ENCODE results near the gene HDLBP. TPM values are rescaled to one million over a fixed set of nuclear protein-coding genes. Genes with fewer than 3 reads are reported as not detected.

HDLBP gene
- total and polyA plus RNA-seq, 2 donors, result 85.1 to 111 TPM

DNA sequence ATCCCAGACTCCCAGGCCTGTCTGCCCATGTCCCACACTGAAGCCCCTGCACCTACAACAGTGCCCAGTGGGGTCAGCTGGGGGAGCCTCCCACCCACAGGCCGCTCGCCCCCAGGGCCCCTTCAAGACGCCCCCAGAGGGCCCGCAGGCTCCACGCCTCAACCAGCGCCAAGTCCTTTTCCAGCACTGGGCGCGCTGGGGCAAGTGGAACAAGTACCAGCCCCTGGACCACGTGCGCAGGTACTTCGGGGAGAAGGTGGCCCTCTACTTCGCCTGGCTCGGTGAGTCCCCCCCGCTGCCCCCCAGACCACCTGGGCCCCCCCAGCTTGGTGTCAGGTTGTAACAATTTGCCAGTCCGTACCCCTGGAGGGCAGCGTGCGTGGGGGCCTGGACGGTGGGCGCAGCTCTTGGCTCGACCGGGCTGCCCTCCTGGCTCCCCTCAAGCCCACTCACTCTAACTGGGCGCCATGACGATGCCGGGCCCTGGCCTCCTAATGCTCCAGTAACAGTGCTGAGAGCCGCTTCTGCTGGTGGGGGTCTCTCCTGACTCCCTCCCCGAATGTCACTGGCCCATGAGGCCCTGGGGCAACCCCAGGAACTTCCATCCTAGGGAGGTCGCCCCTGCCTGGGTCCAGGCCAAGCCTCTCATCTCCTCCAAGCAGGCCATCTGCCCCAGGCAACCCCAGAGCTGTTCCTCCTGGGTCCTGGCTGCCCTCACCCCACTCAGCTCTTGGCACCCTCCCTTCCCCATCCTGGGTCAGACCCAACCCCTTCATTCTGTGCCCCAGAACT, 112.1 kb downstream of the HDLBP start:
- Histone ChIP-seq H3K4me3 (ENCODE audit: low read length in 2 of 2) (no peak overlapping the region), H3K4me1 (ENCODE audit: control insufficient read depth in 2 of 2, insufficient read depth in 2 of 2, low read length in 2 of 2) (no peaks in the 10 kb centered on the region), H3K9me3 (ENCODE audit: control insufficient read depth in 2 of 2, insufficient read depth in 1 of 2, low read length in 1 of 2) (peaks cover 0 to 4% of the 10 kb centered on the region in 2 donors), H3K27me3 (ENCODE audit: control insufficient read depth in 2 of 2, insufficient read depth in 1 of 2, low read length in 1 of 2) (no peaks in the 10 kb centered on the region), H3K27ac (ENCODE audit: low read depth in 1 of 2, low read length in 1 of 2) (no peak overlapping the region), H3K36me3 (ENCODE audit: control insufficient read depth in 2 of 2, insufficient read depth in 2 of 2, low read length in 1 of 2) (no peaks in the 10 kb centered on the region)
- WGBS, result 95% methylated on average over 27 of the region's 27 CpGs
- no peak for DNase-seq (ENCODE audit: low read depth in 6 of 9, low spot score in 9 of 9)

DNA sequence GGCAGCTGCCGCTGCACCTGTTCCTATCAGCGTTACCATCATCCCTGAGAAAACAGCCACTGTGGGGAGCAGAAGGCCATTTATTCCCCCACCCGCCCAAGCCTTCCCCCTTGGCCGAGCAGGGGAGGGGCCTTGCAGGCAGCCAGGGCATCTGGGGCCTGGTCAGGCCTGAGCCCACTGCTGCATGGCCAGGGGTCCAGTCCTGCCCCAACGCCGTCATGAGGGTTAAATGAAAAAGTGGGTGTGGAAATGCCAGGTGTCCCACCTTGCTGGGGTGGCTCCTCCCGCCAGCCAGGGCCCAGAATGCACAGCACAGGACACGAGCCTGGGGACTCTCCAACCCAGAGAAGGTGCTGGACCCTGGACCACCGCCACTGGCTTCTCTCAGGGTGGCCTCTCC, 112.8 kb downstream of the HDLBP start:
- Histone ChIP-seq H3K36me3 (ENCODE audit: control insufficient read depth in 2 of 2, insufficient read depth in 2 of 2, low read length in 1 of 2) (no peaks in the 10 kb centered on the region), H3K4me3 (ENCODE audit: low read length in 2 of 2) (no peak overlapping the region), H3K9me3 (ENCODE audit: control insufficient read depth in 2 of 2, insufficient read depth in 1 of 2, low read length in 1 of 2) (peaks cover 0 to 4% of the 10 kb centered on the region in 2 donors), H3K27me3 (ENCODE audit: control insufficient read depth in 2 of 2, insufficient read depth in 1 of 2, low read length in 1 of 2) (no peaks in the 10 kb centered on the region), H3K27ac (ENCODE audit: low read depth in 1 of 2, low read length in 1 of 2) (no peak overlapping the region), H3K4me1 (ENCODE audit: control insufficient read depth in 2 of 2, insufficient read depth in 2 of 2, low read length in 2 of 2) (no peaks in the 10 kb centered on the region)
- DNase-seq (ENCODE audit: low read depth in 6 of 9, low spot score in 9 of 9), result no peak
- WGBS, result 96% methylated on average over 9 of the region's 9 CpGs

GRCh38 chr2:241202268-241202585, 113.2 kb downstream of the HDLBP start:
- no peak overlapping the region for H3K4me3 ChIP-seq (ENCODE audit: low read length in 2 of 2)
- H3K27ac ChIP-seq (ENCODE audit: low read depth in 1 of 2, low read length in 1 of 2), result no peak overlapping the region
- H3K9me3 ChIP-seq (ENCODE audit: control insufficient read depth in 2 of 2, insufficient read depth in 1 of 2, low read length in 1 of 2), result peaks cover 0 to 4% of the 10 kb centered on the region in 2 donors
- H3K4me1 ChIP-seq (ENCODE audit: control insufficient read depth in 2 of 2, insufficient read depth in 2 of 2, low read length in 2 of 2), result no peaks in the 10 kb centered on the region
- H3K27me3 ChIP-seq (ENCODE audit: control insufficient read depth in 2 of 2, insufficient read depth in 1 of 2, low read length in 1 of 2), result no peaks in the 10 kb centered on the region
- no peak for DNase-seq (ENCODE audit: low read depth in 6 of 9, low spot score in 9 of 9)
- 94% methylated on average over 15 of the region's 15 CpGs for WGBS
- no peaks in the 10 kb centered on the region for H3K36me3 ChIP-seq (ENCODE audit: control insufficient read depth in 2 of 2, insufficient read depth in 2 of 2, low read length in 1 of 2)

- H3K27ac ChIP-seq (ENCODE audit: low read depth in 1 of 2, low read length in 1 of 2), result no peak overlapping the region
- H3K4me3 ChIP-seq (ENCODE audit: low read length in 2 of 2), result no peak overlapping the region
- WGBS, result 87% methylated on average over 24 of the region's 24 CpGs
- H3K36me3 ChIP-seq (ENCODE audit: control insufficient read depth in 2 of 2, insufficient read depth in 2 of 2, low read length in 1 of 2), result no peaks in the 10 kb centered on the region
- H3K4me1 ChIP-seq (ENCODE audit: control insufficient read depth in 2 of 2, insufficient read depth in 2 of 2, low read length in 2 of 2), result no peaks in the 10 kb centered on the region
- H3K9me3 ChIP-seq (ENCODE audit: control insufficient read depth in 2 of 2, insufficient read depth in 1 of 2, low read length in 1 of 2), result peaks cover 0 to 4% of the 10 kb centered on the region in 2 donors
- DNase-seq (ENCODE audit: low read depth in 6 of 9, low spot score in 9 of 9), result no peak
- H3K27me3 ChIP-seq (ENCODE audit: control insufficient read depth in 2 of 2, insufficient read depth in 1 of 2, low read length in 1 of 2), result no peaks in the 10 kb centered on the region
These were observed 113.8 kb downstream of the HDLBP start for GRCh38 chr2:241201445-241202267.

- 22% methylated on average over 21 of the region's 21 CpGs for WGBS
- H3K9me3 ChIP-seq (ENCODE audit: control insufficient read depth in 2 of 2, insufficient read depth in 1 of 2, low read length in 1 of 2), result peaks cover 0 to 4% of the 10 kb centered on the region in 2 donors
- no peak for DNase-seq (ENCODE audit: low read depth in 6 of 9, low spot score in 9 of 9)
- no peaks in the 10 kb centered on the region for H3K36me3 ChIP-seq (ENCODE audit: control insufficient read depth in 2 of 2, insufficient read depth in 2 of 2, low read length in 1 of 2)
- no peaks in the 10 kb centered on the region for H3K27me3 ChIP-seq (ENCODE audit: control insufficient read depth in 2 of 2, insufficient read depth in 1 of 2, low read length in 1 of 2)
- H3K27ac ChIP-seq (ENCODE audit: low read depth in 1 of 2, low read length in 1 of 2), result no peak overlapping the region
- no peak overlapping the region for H3K4me3 ChIP-seq (ENCODE audit: low read length in 2 of 2)
- no peaks in the 10 kb centered on the region for H3K4me1 ChIP-seq (ENCODE audit: control insufficient read depth in 2 of 2, insufficient read depth in 2 of 2, low read length in 2 of 2)
These were observed 114.6 kb downstream of the HDLBP start for GRCh38 chr2:241200822-241201395.

DNA sequence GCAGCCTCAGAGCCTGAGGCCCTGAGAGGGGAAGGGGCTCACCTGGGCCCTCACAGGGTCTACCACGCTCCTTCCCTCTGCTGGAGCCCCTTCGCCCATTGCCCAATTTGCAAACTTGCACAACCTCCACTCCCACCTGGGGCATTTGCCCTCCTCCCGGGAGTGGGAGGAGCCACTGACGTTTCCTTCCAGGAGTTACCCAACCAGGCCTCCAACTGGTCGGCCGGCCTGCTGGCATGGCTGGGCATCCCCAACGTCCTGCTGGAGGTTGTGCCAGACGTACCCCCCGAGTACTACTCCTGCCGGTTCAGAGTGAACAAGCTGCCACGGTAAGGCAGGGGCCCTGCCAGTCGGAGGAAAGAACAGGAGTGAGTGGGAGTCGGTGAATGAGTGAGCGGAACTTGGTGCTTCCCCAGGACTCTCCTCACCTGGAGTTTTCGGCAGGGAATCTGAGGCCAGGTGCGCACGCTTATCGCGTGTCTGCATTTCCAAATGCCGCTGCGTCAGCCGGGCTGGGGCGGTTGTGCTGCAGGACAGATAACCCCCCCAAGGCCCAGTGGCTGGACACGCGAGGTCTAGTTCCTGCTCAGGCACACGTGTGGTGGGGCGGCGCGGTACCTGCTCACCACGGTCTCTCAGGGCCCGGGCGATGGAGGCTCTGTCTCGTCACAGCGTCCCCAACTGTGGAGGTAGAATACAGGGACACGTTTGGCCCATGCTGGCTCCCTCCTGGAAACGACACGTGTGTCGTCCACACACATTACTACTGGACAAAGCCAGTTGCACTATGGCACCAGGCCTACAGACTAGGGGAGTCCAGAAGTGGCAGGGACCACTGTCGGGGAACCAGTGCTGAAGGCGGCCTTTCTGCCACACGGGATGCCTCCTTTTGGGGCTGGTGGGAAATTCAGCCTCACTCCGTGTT, 115.3 kb downstream of the HDLBP start:
- Histone ChIP-seq H3K4me1 (ENCODE audit: control insufficient read depth in 2 of 2, insufficient read depth in 2 of 2, low read length in 2 of 2) (no peaks in the 10 kb centered on the region), H3K9me3 (ENCODE audit: control insufficient read depth in 2 of 2, insufficient read depth in 1 of 2, low read length in 1 of 2) (peaks cover 0 to 1% of the 10 kb centered on the region in 2 donors), H3K4me3 (ENCODE audit: low read length in 2 of 2) (no peak overlapping the region), H3K27ac (ENCODE audit: low read depth in 1 of 2, low read length in 1 of 2) (no peak overlapping the region), H3K27me3 (ENCODE audit: control insufficient read depth in 2 of 2, insufficient read depth in 1 of 2, low read length in 1 of 2) (no peaks in the 10 kb centered on the region), H3K36me3 (ENCODE audit: control insufficient read depth in 2 of 2, insufficient read depth in 2 of 2, low read length in 1 of 2) (no peaks in the 10 kb centered on the region)
- no peak for DNase-seq (ENCODE audit: low read depth in 6 of 9, low spot score in 9 of 9)
- WGBS, result 94% methylated on average over 42 of the region's 42 CpGs

- no peak for DNase-seq (ENCODE audit: low read depth in 6 of 9, low spot score in 9 of 9)
These were observed 116.2 kb downstream of the HDLBP start for GRCh38 chr2:241199286-241199685.

GRCh38 chr2:241198381-241199279, 116.8 kb downstream of the HDLBP start:
- no peaks in the 10 kb centered on the region for H3K36me3 ChIP-seq (ENCODE audit: control insufficient read depth in 2 of 2, insufficient read depth in 2 of 2, low read length in 1 of 2)
- WGBS, result 92% methylated on average over 27 of the region's 27 CpGs

More at GRCh38 chr2:241199286-241199685, 116.2 kb downstream of the HDLBP start:
- H3K4me1 ChIP-seq (ENCODE audit: control insufficient read depth in 2 of 2, insufficient read depth in 2 of 2, low read length in 2 of 2), result no peaks in the 10 kb centered on the region
- no peaks in the 10 kb centered on the region for H3K36me3 ChIP-seq (ENCODE audit: control insufficient read depth in 2 of 2, insufficient read depth in 2 of 2, low read length in 1 of 2)
- H3K4me3 ChIP-seq (ENCODE audit: low read length in 2 of 2), result no peak overlapping the region
- H3K9me3 ChIP-seq (ENCODE audit: control insufficient read depth in 2 of 2, insufficient read depth in 1 of 2, low read length in 1 of 2), result no peaks in the 10 kb centered on the region
- no peaks in the 10 kb centered on the region for H3K27me3 ChIP-seq (ENCODE audit: control insufficient read depth in 2 of 2, insufficient read depth in 1 of 2, low read length in 1 of 2)
- 97% methylated on average over 16 of the region's 16 CpGs for WGBS
- no peak overlapping the region for H3K27ac ChIP-seq (ENCODE audit: low read depth in 1 of 2, low read length in 1 of 2)

More at GRCh38 chr2:241198381-241199279, 116.8 kb downstream of the HDLBP start:
- Histone ChIP-seq H3K27me3 (ENCODE audit: control insufficient read depth in 2 of 2, insufficient read depth in 1 of 2, low read length in 1 of 2) (no peaks in the 10 kb centered on the region), H3K27ac (ENCODE audit: low read depth in 1 of 2, low read length in 1 of 2) (no peak overlapping the region), H3K4me1 (ENCODE audit: control insufficient read depth in 2 of 2, insufficient read depth in 2 of 2, low read length in 2 of 2) (no peaks in the 10 kb centered on the region), H3K4me3 (ENCODE audit: low read length in 2 of 2) (no peak overlapping the region), H3K9me3 (ENCODE audit: control insufficient read depth in 2 of 2, insufficient read depth in 1 of 2, low read length in 1 of 2) (no peaks in the 10 kb centered on the region)
- no peak for DNase-seq (ENCODE audit: low read depth in 6 of 9, low spot score in 9 of 9)

Measured in thymus (tissue), 11 donors.